HepG2 (cell line): ENCODE results near the gene TLE5. TPM values are rescaled to one million over a fixed set of nuclear protein-coding genes. Genes with fewer than 3 reads are reported as not detected.

Source experiments
- ADNP ChIP-seq: sonication (generic); formaldehyde crosslinking; IDR thresholded peaks from 2 replicates; pipeline ENCODE4 v1.4.0; 2020; ENCODE audit warnings: missing genetic modification reagents
- GABPB1 ChIP-seq: IDR thresholded peaks from 2 replicates; pipeline ENCODE4 v1.6.1; 2016; ENCODE audit warnings: mild to moderate bottlenecking, missing genetic modification reagents, moderate library complexity, missing compliant biosample characterization
- HMG20B ChIP-seq: conservative IDR thresholded peaks from 2 replicates; pipeline ENCODE4 v1.6.1; 2016; ENCODE audit warnings: missing genetic modification reagents, missing compliant biosample characterization
- HNF4G ChIP-seq, 2 experiments: sonication (generic) in 1 of 2; formaldehyde crosslinking in 1 of 2; IDR thresholded peaks; 2 replicates each; pipeline versions ENCODE4 v1.4.0 to v1.6.1; 2011 to 2020; ENCODE audit warnings: borderline replicate concordance in 2 of 2, low read depth in 2 of 2, mild to moderate bottlenecking in 2 of 2, low read length in 1 of 2, missing genetic modification reagents in 1 of 2, moderate library complexity in 1 of 2
- HNRNPH1 ChIP-seq: fragments of 200-400 bp; formaldehyde crosslinking; optimal IDR thresholded peaks from 2 replicates; pipeline ENCODE3; 2017; ENCODE audit warnings: mild to moderate bottlenecking, low read depth, low read length
- HOXA3 ChIP-seq: sonication (generic); formaldehyde crosslinking; IDR thresholded peaks from 2 replicates; pipeline ENCODE4 v1.5.0; 2020; ENCODE audit warnings: missing genetic modification reagents
- SPEN ChIP-seq: sonication (generic); formaldehyde crosslinking; IDR thresholded peaks from 2 replicates; pipeline ENCODE4 v1.5.1; 2020; ENCODE audit warnings: low read depth, mild to moderate bottlenecking, missing genetic modification reagents
- TBX2 ChIP-seq: sonication (generic); formaldehyde crosslinking; IDR thresholded peaks from 2 replicates; pipeline ENCODE4 v1.5.0; 2020; ENCODE audit warnings: missing genetic modification reagents, mild to moderate bottlenecking, borderline replicate concordance
- TCF7L2 ChIP-seq: IDR thresholded peaks from 2 replicates; pipeline ENCODE4 v1.6.1; 2011; ENCODE audit warnings: mild to moderate bottlenecking, low read depth, low read length, moderate library complexity
- ZBTB7B ChIP-seq: sonication (generic); formaldehyde crosslinking; IDR thresholded peaks from 2 replicates; pipeline ENCODE4 v1.4.0; 2020; ENCODE audit warnings: missing genetic modification reagents
- ZNF484 ChIP-seq: sonication (generic); formaldehyde crosslinking; IDR thresholded peaks from 2 replicates; pipeline ENCODE4 v1.5.1; 2020; ENCODE audit warnings: mild to moderate bottlenecking, low read depth, missing genetic modification reagents, borderline replicate concordance
- ZNF577 ChIP-seq: sonication (generic); formaldehyde crosslinking; IDR thresholded peaks from 2 replicates; pipeline ENCODE4 v1.4.0; 2020; ENCODE audit warnings: mild to moderate bottlenecking, low read depth, missing genetic modification reagents, borderline replicate concordance
- ZNF709 ChIP-seq: sonication (generic); formaldehyde crosslinking; IDR thresholded peaks from 2 replicates; pipeline ENCODE4 v1.5.0; 2020; ENCODE audit warnings: mild to moderate bottlenecking, missing genetic modification reagents
- ZNF768 ChIP-seq: sonication (generic); formaldehyde crosslinking; IDR thresholded peaks from 2 replicates; pipeline ENCODE4 v1.4.0; 2020; ENCODE audit warnings: missing genetic modification reagents
- ZNF850 ChIP-seq: sonication (generic); formaldehyde crosslinking; conservative IDR thresholded peaks from 2 replicates; pipeline ENCODE4 v1.9.0; 2021; ENCODE audit warnings: mild to moderate bottlenecking, missing genetic modification reagents
- polyA plus RNA-seq, 8 experiments: library from polyadenylated mRNA; depleted of rRNA in 3 of 8; stranded (reverse) in 7 of 8; unstranded in 1 of 8; fragments of >200 nt; fragmentation: Illumina TruSeq in 4 of 8; extraction: Trizol in 4 of 8; gene quantifications; 2 replicates each; pipeline versions ENCODE4 v1.2.1 to v1.2.3, GENCODE V29; 2011 to 2016; ENCODE audit warnings: low read depth in 4 of 8, missing spikeins in 1 of 8, mixed read lengths in 1 of 8; ENCODE audit not compliant: insufficient read depth in 1 of 8
- total RNA-seq, 5 experiments: library from RNA; depleted of rRNA; stranded (reverse); fragments of >200 nt; fragmentation: Illumina TruSeq; extraction: Trizol; gene quantifications; 2 replicates each; pipeline ENCODE4 v1.2.3, GENCODE V29; 2016; ENCODE audit warnings: low read depth in 1 of 5
- TF ChIP-seq, protein P1 (sequence below): IDR thresholded peaks from 2 replicates; pipeline ENCODE4 v1.6.1; 2016; ENCODE audit warnings: low read depth, control low read depth
- TF ChIP-seq, protein P2 (sequence below): sonication (generic); formaldehyde crosslinking; IDR thresholded peaks from 2 replicates; pipeline ENCODE4 v1.5.0; 2020; ENCODE audit warnings: missing genetic modification reagents
- TF ChIP-seq, protein P3 (sequence below), 2 experiments: sonication (generic) in 1 of 2; formaldehyde crosslinking in 1 of 2; IDR thresholded peaks; 2 replicates each; pipeline versions ENCODE4 v1.4.0 to v1.6.1; 2018 to 2020; ENCODE audit warnings: missing genetic modification reagents in 2 of 2, borderline replicate concordance in 1 of 2, low read depth in 1 of 2, mild to moderate bottlenecking in 1 of 2, missing biosample characterization in 1 of 2
- TF ChIP-seq, protein P4 (sequence below): sonication (generic); formaldehyde crosslinking; IDR thresholded peaks from 2 replicates; pipeline ENCODE4 v1.5.0; 2020; ENCODE audit warnings: missing genetic modification reagents
- TF ChIP-seq, protein P5 (sequence below): sonication (generic); formaldehyde crosslinking; conservative IDR thresholded peaks from 2 replicates; pipeline ENCODE4 v1.8.0; 2022; ENCODE audit warnings: missing genetic modification reagents
- TF ChIP-seq, protein P6 (sequence below): sonication (generic); formaldehyde crosslinking; IDR thresholded peaks from 2 replicates; pipeline ENCODE4 v1.5.0; 2020; ENCODE audit warnings: missing genetic modification reagents

Gene TLE5
- total and polyA plus RNA-seq, 2 of the 13 experiments (the other 11 are each of a cell fraction or from before 2014, with no cell fraction given): 62.8 to 189 TPM

DNA sequence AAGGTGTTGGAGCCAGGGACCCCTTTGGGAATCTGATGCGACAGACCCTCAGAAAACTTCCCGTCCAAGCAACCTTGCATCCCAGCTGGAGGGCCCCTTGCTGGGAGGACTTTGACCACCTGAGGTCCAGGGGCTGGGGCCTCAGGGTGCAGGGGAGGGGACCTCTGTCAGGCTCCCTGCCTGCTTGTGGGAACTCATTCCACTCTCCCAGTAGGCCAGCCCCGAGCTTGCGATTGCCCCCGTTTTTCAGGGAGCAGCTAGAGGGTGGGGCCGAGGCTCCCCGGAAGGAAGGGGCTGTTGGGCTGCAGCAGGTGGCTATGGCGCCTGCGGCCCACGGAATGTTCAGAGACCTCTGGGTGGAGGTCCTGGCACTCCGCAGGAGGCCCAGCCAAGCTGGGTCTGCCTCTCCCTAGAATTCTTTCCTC, 34.6 kb upstream of the TLE5 start (continued):
- TF ChIP-seq, protein P1, sequence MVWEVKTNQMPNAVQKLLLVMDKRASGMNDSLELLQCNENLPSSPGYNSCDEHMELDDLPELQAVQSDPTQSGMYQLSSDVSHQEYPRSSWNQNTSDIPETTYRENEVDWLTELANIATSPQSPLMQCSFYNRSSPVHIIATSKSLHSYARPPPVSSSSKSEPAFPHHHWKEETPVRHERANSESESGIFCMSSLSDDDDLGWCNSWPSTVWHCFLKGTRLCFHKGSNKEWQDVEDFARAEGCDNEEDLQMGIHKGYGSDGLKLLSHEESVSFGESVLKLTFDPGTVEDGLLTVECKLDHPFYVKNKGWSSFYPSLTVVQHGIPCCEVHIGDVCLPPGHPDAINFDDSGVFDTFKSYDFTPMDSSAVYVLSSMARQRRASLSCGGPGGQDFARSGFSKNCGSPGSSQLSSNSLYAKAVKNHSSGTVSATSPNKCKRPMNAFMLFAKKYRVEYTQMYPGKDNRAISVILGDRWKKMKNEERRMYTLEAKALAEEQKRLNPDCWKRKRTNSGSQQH (CRISPR knock-in tag): 0 out of 2 replicates have a peak, but pooled peaks have one; percentile 32
- TF ChIP-seq GABPB1 (CRISPR knock-in tag): peak; percentile 45; the same call in 1 of the 2 replicates
- TF ChIP-seq, protein P2, sequence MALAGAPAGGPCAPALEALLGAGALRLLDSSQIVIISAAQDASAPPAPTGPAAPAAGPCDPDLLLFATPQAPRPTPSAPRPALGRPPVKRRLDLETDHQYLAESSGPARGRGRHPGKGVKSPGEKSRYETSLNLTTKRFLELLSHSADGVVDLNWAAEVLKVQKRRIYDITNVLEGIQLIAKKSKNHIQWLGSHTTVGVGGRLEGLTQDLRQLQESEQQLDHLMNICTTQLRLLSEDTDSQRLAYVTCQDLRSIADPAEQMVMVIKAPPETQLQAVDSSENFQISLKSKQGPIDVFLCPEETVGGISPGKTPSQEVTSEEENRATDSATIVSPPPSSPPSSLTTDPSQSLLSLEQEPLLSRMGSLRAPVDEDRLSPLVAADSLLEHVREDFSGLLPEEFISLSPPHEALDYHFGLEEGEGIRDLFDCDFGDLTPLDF (CRISPR knock-in tag): no peak
- TF ChIP-seq HOXA3 (CRISPR knock-in tag): 0 out of 2 replicates have a peak, but pooled peaks have one; percentile 7
- TF ChIP-seq, protein P3, sequence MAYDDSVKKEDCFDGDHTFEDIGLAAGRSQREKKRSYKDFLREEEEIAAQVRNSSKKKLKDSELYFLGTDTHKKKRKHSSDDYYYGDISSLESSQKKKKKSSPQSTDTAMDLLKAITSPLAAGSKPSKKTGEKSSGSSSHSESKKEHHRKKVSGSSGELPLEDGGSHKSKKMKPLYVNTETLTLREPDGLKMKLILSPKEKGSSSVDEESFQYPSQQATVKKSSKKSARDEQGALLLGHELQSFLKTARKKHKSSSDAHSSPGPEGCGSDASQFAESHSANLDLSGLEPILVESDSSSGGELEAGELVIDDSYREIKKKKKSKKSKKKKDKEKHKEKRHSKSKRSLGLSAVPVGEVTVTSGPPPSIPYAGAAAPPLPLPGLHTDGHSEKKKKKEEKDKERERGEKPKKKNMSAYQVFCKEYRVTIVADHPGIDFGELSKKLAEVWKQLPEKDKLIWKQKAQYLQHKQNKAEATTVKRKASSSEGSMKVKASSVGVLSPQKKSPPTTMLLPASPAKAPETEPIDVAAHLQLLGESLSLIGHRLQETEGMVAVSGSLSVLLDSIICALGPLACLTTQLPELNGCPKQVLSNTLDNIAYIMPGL (CRISPR knock-in tag; IDR thresholded peaks at IDR 0.05; ENCODE audit: borderline replicate concordance in 1 of 2, low read depth in 1 of 2): peak in 1 of 2 experiments; percentile 18; a peak in 1 of 4 replicates
- TF ChIP-seq, protein P4, sequence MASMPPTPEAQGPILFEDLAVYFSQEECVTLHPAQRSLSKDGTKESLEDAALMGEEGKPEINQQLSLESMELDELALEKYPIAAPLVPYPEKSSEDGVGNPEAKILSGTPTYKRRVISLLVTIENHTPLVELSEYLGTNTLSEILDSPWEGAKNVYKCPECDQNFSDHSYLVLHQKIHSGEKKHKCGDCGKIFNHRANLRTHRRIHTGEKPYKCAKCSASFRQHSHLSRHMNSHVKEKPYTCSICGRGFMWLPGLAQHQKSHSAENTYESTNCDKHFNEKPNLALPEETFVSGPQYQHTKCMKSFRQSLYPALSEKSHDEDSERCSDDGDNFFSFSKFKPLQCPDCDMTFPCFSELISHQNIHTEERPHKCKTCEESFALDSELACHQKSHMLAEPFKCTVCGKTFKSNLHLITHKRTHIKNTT (CRISPR knock-in tag): no peak
- TF ChIP-seq TBX2 (CRISPR knock-in tag): no peak
- TF ChIP-seq ZNF768 (CRISPR knock-in tag): 0 out of 2 replicates have a peak, but pooled peaks have one; percentile 31
- TF ChIP-seq, protein P5, sequence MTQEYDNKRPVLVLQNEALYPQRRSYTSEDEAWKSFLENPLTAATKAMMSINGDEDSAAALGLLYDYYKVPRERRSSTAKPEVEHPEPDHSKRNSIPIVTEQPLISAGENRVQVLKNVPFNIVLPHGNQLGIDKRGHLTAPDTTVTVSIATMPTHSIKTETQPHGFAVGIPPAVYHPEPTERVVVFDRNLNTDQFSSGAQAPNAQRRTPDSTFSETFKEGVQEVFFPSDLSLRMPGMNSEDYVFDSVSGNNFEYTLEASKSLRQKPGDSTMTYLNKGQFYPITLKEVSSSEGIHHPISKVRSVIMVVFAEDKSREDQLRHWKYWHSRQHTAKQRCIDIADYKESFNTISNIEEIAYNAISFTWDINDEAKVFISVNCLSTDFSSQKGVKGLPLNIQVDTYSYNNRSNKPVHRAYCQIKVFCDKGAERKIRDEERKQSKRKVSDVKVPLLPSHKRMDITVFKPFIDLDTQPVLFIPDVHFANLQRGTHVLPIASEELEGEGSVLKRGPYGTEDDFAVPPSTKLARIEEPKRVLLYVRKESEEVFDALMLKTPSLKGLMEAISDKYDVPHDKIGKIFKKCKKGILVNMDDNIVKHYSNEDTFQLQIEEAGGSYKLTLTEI: no peak
- no peak for TF ChIP-seq SPEN
- TF ChIP-seq ADNP (CRISPR knock-in tag): no peak
- TF ChIP-seq HMG20B (CRISPR knock-in tag): 0 out of 2 replicates have a peak, but pooled peaks have one; percentile 16
- peak; percentile 86 for TF ChIP-seq HNF4G (IDR thresholded peaks at IDR 0.05; ENCODE audit: borderline replicate concordance, low read depth, low read length)
- peak; percentile 60; the same call in 1 of the 2 replicates for TF ChIP-seq HNF4G (CRISPR knock-in tag; IDR thresholded peaks at IDR 0.05; ENCODE audit: borderline replicate concordance, low read depth)
- no peak for TF ChIP-seq ZNF850 (CRISPR knock-in tag)
- TF ChIP-seq ZNF709 (CRISPR knock-in tag): 0 out of 2 replicates have a peak, but pooled peaks have one; percentile 58
- TF ChIP-seq ZNF484: no peak
- TF ChIP-seq ZBTB7B (CRISPR knock-in tag): peak; percentile 75
- TF ChIP-seq, protein P6, sequence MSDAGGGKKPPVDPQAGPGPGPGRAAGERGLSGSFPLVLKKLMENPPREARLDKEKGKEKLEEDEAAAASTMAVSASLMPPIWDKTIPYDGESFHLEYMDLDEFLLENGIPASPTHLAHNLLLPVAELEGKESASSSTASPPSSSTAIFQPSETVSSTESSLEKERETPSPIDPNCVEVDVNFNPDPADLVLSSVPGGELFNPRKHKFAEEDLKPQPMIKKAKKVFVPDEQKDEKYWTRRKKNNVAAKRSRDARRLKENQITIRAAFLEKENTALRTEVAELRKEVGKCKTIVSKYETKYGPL (CRISPR knock-in tag): no peak
- TF ChIP-seq TCF7L2: no peak
- no peak for TF ChIP-seq ZNF577
- TF ChIP-seq HNRNPH1: no peak
